Measurements from ENCODE around the gene C1orf116. TPM values are rescaled to one million over a fixed set of nuclear protein-coding genes. Genes with fewer than 3 reads are reported as not detected.

Gene C1orf116
- polyA plus RNA-seq, 1 donor from 2014 or later: not detected

- Histone ChIP-seq H3K36me3 (ENCODE audit: insufficient read depth, low read length) (no peaks in the 10 kb centered on the region), H3F3A (ENCODE audit: insufficient read depth, low read length, poor library complexity, severe bottlenecking) (no peaks in the 10 kb centered on the region), H3K9me2 (ENCODE audit: insufficient read depth, low read length) (no peaks in the 10 kb centered on the region), H3K4me2 (ENCODE audit: low read length) (no peak overlapping the region), H3K27me3 (ENCODE audit: insufficient read depth, low read depth, low read length) (no peaks in the 10 kb centered on the region), H3K9me3 (ENCODE audit: low read length) (no peaks in the 10 kb centered on the region), H4K20me1 (ENCODE audit: insufficient read depth) (no peaks in the 10 kb centered on the region), H2AFZ (ENCODE audit: low read depth, low read length) (no peak overlapping the region), H3K9ac (ENCODE audit: low read length) (no peak overlapping the region), H3K27ac (ENCODE audit: low read length) (no peak overlapping the region), H3K4me3 (ENCODE audit: low read length) (no peak overlapping the region), H3K79me2 (replicated peaks; ENCODE audit: insufficient read depth, low read length) (no peaks in the 10 kb centered on the region)
- TF ChIP-seq TAF1 (IDR thresholded peaks at IDR 0.05; ENCODE audit: low read depth): no peak
- TF ChIP-seq, protein P1, sequence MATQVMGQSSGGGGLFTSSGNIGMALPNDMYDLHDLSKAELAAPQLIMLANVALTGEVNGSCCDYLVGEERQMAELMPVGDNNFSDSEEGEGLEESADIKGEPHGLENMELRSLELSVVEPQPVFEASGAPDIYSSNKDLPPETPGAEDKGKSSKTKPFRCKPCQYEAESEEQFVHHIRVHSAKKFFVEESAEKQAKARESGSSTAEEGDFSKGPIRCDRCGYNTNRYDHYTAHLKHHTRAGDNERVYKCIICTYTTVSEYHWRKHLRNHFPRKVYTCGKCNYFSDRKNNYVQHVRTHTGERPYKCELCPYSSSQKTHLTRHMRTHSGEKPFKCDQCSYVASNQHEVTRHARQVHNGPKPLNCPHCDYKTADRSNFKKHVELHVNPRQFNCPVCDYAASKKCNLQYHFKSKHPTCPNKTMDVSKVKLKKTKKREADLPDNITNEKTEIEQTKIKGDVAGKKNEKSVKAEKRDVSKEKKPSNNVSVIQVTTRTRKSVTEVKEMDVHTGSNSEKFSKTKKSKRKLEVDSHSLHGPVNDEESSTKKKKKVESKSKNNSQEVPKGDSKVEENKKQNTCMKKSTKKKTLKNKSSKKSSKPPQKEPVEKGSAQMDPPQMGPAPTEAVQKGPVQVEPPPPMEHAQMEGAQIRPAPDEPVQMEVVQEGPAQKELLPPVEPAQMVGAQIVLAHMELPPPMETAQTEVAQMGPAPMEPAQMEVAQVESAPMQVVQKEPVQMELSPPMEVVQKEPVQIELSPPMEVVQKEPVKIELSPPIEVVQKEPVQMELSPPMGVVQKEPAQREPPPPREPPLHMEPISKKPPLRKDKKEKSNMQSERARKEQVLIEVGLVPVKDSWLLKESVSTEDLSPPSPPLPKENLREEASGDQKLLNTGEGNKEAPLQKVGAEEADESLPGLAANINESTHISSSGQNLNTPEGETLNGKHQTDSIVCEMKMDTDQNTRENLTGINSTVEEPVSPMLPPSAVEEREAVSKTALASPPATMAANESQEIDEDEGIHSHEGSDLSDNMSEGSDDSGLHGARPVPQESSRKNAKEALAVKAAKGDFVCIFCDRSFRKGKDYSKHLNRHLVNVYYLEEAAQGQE (IDR thresholded peaks at IDR 0.05; ENCODE audit: borderline replicate concordance): no peak
- no peak for TF ChIP-seq RAD21 (conservative IDR thresholded peaks at IDR 0.05)
- no peak for TF ChIP-seq MXI1 (conservative IDR thresholded peaks at IDR 0.05; ENCODE audit: poor library complexity, severe bottlenecking)
- no peak for TF ChIP-seq EZH2 (IDR thresholded peaks at IDR 0.05; ENCODE audit: borderline replicate concordance, insufficient read depth, low read length, poor library complexity, severe bottlenecking)
- TF ChIP-seq, protein P2, sequence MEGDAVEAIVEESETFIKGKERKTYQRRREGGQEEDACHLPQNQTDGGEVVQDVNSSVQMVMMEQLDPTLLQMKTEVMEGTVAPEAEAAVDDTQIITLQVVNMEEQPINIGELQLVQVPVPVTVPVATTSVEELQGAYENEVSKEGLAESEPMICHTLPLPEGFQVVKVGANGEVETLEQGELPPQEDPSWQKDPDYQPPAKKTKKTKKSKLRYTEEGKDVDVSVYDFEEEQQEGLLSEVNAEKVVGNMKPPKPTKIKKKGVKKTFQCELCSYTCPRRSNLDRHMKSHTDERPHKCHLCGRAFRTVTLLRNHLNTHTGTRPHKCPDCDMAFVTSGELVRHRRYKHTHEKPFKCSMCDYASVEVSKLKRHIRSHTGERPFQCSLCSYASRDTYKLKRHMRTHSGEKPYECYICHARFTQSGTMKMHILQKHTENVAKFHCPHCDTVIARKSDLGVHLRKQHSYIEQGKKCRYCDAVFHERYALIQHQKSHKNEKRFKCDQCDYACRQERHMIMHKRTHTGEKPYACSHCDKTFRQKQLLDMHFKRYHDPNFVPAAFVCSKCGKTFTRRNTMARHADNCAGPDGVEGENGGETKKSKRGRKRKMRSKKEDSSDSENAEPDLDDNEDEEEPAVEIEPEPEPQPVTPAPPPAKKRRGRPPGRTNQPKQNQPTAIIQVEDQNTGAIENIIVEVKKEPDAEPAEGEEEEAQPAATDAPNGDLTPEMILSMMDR (IDR thresholded peaks at IDR 0.05; ENCODE audit: poor library complexity, severe bottlenecking): no peak
- TF ChIP-seq POLR2AphosphoS5 (IDR thresholded peaks at IDR 0.05): no peak
- no peak for TF ChIP-seq EP300 (conservative IDR thresholded peaks at IDR 0.05; ENCODE audit: poor library complexity, severe bottlenecking)
Measured at GRCh38 chr1:207030522-207031009, 2.0 kb downstream of the C1orf116 start.

DNA sequence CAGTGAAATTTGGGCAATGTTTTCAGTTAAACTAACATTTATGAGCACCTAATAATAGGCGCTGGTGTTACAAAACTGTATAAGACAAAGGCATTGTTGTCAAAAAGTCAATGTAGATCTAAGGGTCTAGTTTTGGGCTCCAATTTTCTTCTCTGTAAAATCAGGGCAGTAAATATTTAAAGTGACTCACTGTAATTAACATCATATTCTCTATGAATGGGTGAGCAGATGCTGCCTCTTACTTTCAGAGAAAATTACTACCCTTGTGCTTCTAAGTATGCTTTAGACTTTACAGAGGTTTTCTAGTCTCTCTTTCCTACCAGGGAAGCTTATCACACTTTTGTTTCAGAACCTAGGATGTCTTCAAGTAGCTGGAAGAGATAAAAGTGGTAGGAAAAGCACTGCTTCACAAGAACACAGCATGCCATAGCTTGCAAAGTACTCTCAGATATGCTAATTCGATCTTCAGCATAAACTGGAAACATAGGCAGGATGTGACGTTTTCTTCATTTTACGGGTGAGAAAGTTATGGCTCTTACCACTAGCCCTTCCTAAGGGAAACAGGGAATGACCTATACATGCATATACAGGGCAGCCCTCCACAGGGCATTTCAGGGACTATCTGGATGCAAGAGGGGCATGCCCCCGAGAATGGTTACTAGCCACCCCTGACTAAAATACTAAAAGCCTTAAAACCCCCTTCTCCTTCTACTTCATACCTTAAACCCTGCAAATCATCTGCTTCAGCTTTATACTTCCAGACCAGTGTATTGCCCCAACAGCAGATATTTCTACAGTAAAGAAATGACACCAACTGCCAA lies 2.6 kb downstream of the C1orf116 start:
- Histone ChIP-seq H2AFZ (ENCODE audit: low read depth, low read length) (no peak overlapping the region), H3K36me3 (ENCODE audit: insufficient read depth, low read length) (no peaks in the 10 kb centered on the region), H3K9me3 (ENCODE audit: low read length) (no peaks in the 10 kb centered on the region), H4K20me1 (ENCODE audit: insufficient read depth) (no peaks in the 10 kb centered on the region), H3K79me2 (replicated peaks; ENCODE audit: insufficient read depth, low read length) (no peaks in the 10 kb centered on the region), H3F3A (ENCODE audit: insufficient read depth, low read length, poor library complexity, severe bottlenecking) (no peaks in the 10 kb centered on the region), H3K4me2 (ENCODE audit: low read length) (no peak overlapping the region), H3K27me3 (ENCODE audit: insufficient read depth, low read depth, low read length) (no peaks in the 10 kb centered on the region), H3K27ac (ENCODE audit: low read length) (no peak overlapping the region), H3K9ac (ENCODE audit: low read length) (no peak overlapping the region), H3K9me2 (ENCODE audit: insufficient read depth, low read length) (no peaks in the 10 kb centered on the region), H3K4me3 (ENCODE audit: low read length) (no peak overlapping the region)
- TF ChIP-seq SMC3 (conservative IDR thresholded peaks at IDR 0.05; ENCODE audit: poor library complexity): no peak
- TF ChIP-seq MXI1 (conservative IDR thresholded peaks at IDR 0.05; ENCODE audit: poor library complexity, severe bottlenecking): no peak
- TF ChIP-seq EP300 (conservative IDR thresholded peaks at IDR 0.05; ENCODE audit: poor library complexity, severe bottlenecking): no peak
- TF ChIP-seq EZH2 (IDR thresholded peaks at IDR 0.05; ENCODE audit: borderline replicate concordance, insufficient read depth, low read length, poor library complexity, severe bottlenecking): no peak

All from neural cell (in vitro differentiated cells).